ENCODE measurements around the gene EPDR1. TPM values are rescaled to one million over a fixed set of nuclear protein-coding genes. Genes with fewer than 3 reads are reported as not detected.
"Not testable (repeated sequence)": the region's sequence is repeated elsewhere in the genome, so short reads cannot be mapped to it uniquely, and the experiment has no call there.

EPDR1 gene
- polyA plus RNA-seq, 1 donor from 2014 or later = 1.7 TPM

- not testable (repeated sequence) for H3F3A ChIP-seq (ENCODE audit: insufficient read depth, low read length, poor library complexity, severe bottlenecking); H3K9me3 ChIP-seq (ENCODE audit: low read length); H3K27ac ChIP-seq (ENCODE audit: low read length); H3K36me3 ChIP-seq (ENCODE audit: insufficient read depth, low read length); H3K9me2 ChIP-seq (ENCODE audit: insufficient read depth, low read length); H2AFZ ChIP-seq (ENCODE audit: low read depth, low read length); H3K79me2 ChIP-seq (replicated peaks; ENCODE audit: insufficient read depth, low read length); H3K27me3 ChIP-seq (ENCODE audit: insufficient read depth, low read depth, low read length); H3K4me3 ChIP-seq (ENCODE audit: low read length); H3K9ac ChIP-seq (ENCODE audit: low read length); H3K4me2 ChIP-seq (ENCODE audit: low read length); H4K20me1 ChIP-seq (ENCODE audit: insufficient read depth)
These were observed 33.8 kb downstream of the EPDR1 start for GRCh38 chr7:37954217-37954616.

- no peaks in the 10 kb centered on the region for H3K36me3 ChIP-seq (ENCODE audit: insufficient read depth, low read length)
- H2AFZ ChIP-seq (ENCODE audit: low read depth, low read length) = no peak overlapping the region
- H4K20me1 ChIP-seq (ENCODE audit: insufficient read depth) = no peaks in the 10 kb centered on the region
- no peak for TF ChIP-seq EZH2 (IDR thresholded peaks at IDR 0.05; ENCODE audit: borderline replicate concordance, insufficient read depth, low read length, poor library complexity, severe bottlenecking)
- TF ChIP-seq POLR2AphosphoS5 (IDR thresholded peaks at IDR 0.05) = no peak
- TF ChIP-seq REST (IDR thresholded peaks at IDR 0.05; ENCODE audit: borderline replicate concordance) = no peak
- no peak for TF ChIP-seq EP300 (conservative IDR thresholded peaks at IDR 0.05; ENCODE audit: poor library complexity, severe bottlenecking)
- no peak for TF ChIP-seq RAD21 (conservative IDR thresholded peaks at IDR 0.05)
- TF ChIP-seq TAF1 (IDR thresholded peaks at IDR 0.05; ENCODE audit: low read depth) = no peak
- no peak for TF ChIP-seq MXI1 (conservative IDR thresholded peaks at IDR 0.05; ENCODE audit: poor library complexity, severe bottlenecking)
- TF ChIP-seq, protein P1, sequence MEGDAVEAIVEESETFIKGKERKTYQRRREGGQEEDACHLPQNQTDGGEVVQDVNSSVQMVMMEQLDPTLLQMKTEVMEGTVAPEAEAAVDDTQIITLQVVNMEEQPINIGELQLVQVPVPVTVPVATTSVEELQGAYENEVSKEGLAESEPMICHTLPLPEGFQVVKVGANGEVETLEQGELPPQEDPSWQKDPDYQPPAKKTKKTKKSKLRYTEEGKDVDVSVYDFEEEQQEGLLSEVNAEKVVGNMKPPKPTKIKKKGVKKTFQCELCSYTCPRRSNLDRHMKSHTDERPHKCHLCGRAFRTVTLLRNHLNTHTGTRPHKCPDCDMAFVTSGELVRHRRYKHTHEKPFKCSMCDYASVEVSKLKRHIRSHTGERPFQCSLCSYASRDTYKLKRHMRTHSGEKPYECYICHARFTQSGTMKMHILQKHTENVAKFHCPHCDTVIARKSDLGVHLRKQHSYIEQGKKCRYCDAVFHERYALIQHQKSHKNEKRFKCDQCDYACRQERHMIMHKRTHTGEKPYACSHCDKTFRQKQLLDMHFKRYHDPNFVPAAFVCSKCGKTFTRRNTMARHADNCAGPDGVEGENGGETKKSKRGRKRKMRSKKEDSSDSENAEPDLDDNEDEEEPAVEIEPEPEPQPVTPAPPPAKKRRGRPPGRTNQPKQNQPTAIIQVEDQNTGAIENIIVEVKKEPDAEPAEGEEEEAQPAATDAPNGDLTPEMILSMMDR (IDR thresholded peaks at IDR 0.05; ENCODE audit: poor library complexity, severe bottlenecking) = no peak
- no peak for TF ChIP-seq SMC3 (conservative IDR thresholded peaks at IDR 0.05; ENCODE audit: poor library complexity)
- H3K27me3 ChIP-seq (ENCODE audit: insufficient read depth, low read depth, low read length) = no peaks in the 10 kb centered on the region
- H3F3A ChIP-seq (ENCODE audit: insufficient read depth, low read length, poor library complexity, severe bottlenecking) = no peaks in the 10 kb centered on the region
- no peaks in the 10 kb centered on the region for H3K9me2 ChIP-seq (ENCODE audit: insufficient read depth, low read length)
- no peaks in the 10 kb centered on the region for H3K79me2 ChIP-seq (replicated peaks; ENCODE audit: insufficient read depth, low read length)
- no peak overlapping the region for H3K4me2 ChIP-seq (ENCODE audit: low read length)
- no peaks in the 10 kb centered on the region for H3K9me3 ChIP-seq (ENCODE audit: low read length)
- H3K9ac ChIP-seq (ENCODE audit: low read length) = no peak overlapping the region
- no peak overlapping the region for H3K4me3 ChIP-seq (ENCODE audit: low read length)
- H3K27ac ChIP-seq (ENCODE audit: low read length) = no peak overlapping the region
These were observed 36.4 kb downstream of the EPDR1 start for GRCh38 chr7:37956791-37957190.

Measured in neural cell (in vitro differentiated cells).